HepG2 (cell line): Measurements from ENCODE around the gene UVSSA. TPM values are rescaled to one million over a fixed set of nuclear protein-coding genes. Genes with fewer than 3 reads are reported as not detected.

ENCODE experiments used
- ATAC-seq: fragments of 200-7000 bp; cut with Tn5 transposase; 3 replicates; pipeline ENCODE4 v1.9.1; 2020; ENCODE audit warnings: mild to moderate bottlenecking, moderate library complexity
- BruUV-seq: library from RNA; stranded (reverse); fragments of 400-500 nt; replicated peaks from 2 replicates; lab custom pipeline; 2021; lab: Mats Ljungman, UMichigan
- CTCF ChIA-PET: fragments of 300-600 bp; formaldehyde crosslinking; extraction: SDS; loops from one replicate; lab custom pipeline; 2021; ENCODE audit warnings: low total read pairs, inconsistent platforms, low intra/inter-chr PET ratio; lab: Yijun Ruan, JAX
- POLR2A ChIA-PET: fragments of 350-600 bp; sonication (Branson Sonifier 250); formaldehyde crosslinking; loops from one replicate; lab custom pipeline; 2020; ENCODE audit warnings: antibody characterized with exemption, inconsistent platforms; lab: Yijun Ruan, JAX
- DNase-seq: peaks from one replicate; pipeline ENCODE4 v3.0.0-alpha.2; 2015; ENCODE audit warnings: low spot score
- FAIRE-seq: peaks from 3 replicates; lab custom pipeline; 2011; peaks lifted over from hg19 to GRCh38; lab: Jason Lieb, UNC
- H2AFZ ChIP-seq: one replicate; pipeline ENCODE4 v1.6.1; 2011; ENCODE audit warnings: low read length, inconsistent platforms
- H3K27ac ChIP-seq: fragments of 300-600 bp; 3 replicates; pipeline ENCODE4 v1.8.0; 2011; ENCODE audit warnings: mixed run types, mild to moderate bottlenecking, mixed read lengths, low read length, inconsistent platforms; ENCODE audit not compliant: insufficient read depth; ENCODE audit errors: extremely low read length
- H3K27me3 ChIP-seq, 2 experiments: fragments of 200-600 bp in 1 of 2; 2 replicates in 1 of 2; 3 replicates in 1 of 2; pipeline versions ENCODE4 v1.6.0 to v1.8.0; 2011; ENCODE audit warnings: low read length in 2 of 2, mild to moderate bottlenecking in 2 of 2, moderate library complexity in 2 of 2, inconsistent platforms in 1 of 2; ENCODE audit not compliant: insufficient read depth in 2 of 2, control insufficient read depth in 1 of 2
- H3K36me3 ChIP-seq, 2 experiments: fragments of 200-600 bp in 1 of 2; replicated peaks in 1 of 2; 2 replicates in 1 of 2; 3 replicates in 1 of 2; pipeline versions ENCODE4 v1.5.1 to v1.8.0; 2011; ENCODE audit warnings: low read length in 2 of 2, inconsistent platforms in 1 of 2; ENCODE audit not compliant: insufficient read depth in 2 of 2, control insufficient read depth in 1 of 2
- H3K4me1 ChIP-seq: 2 replicates; pipeline ENCODE4 v1.5.1; 2012; ENCODE audit warnings: low read length, inconsistent platforms; ENCODE audit not compliant: insufficient read depth
- H3K4me2 ChIP-seq: 2 replicates; pipeline ENCODE4 v1.6.0; 2011; ENCODE audit warnings: low read depth, low read length, inconsistent platforms
- H3K4me3 ChIP-seq, 3 experiments: fragments of 200-600 bp in 1 of 3; sonication (generic), shearing (Covaris generic) in 1 of 3; replicated peaks in 1 of 3; 2 replicates each; pipeline ENCODE4 v1.5.1; 2011 to 2016; ENCODE audit warnings: low read length in 3 of 3, inconsistent platforms in 2 of 3, low read depth in 2 of 3, mild to moderate bottlenecking in 2 of 3, control low read depth in 1 of 3, mixed read lengths in 1 of 3; ENCODE audit not compliant: insufficient read depth in 1 of 3
- H3K79me2 ChIP-seq: one replicate; pipeline ENCODE4 v1.6.1; 2011; ENCODE audit warnings: low read length, inconsistent platforms; ENCODE audit not compliant: insufficient read depth
- H3K9ac ChIP-seq: 2 replicates; pipeline ENCODE4 v1.6.0; 2011; ENCODE audit warnings: mild to moderate bottlenecking, low read depth, low read length, inconsistent platforms; ENCODE audit not compliant: insufficient read depth
- H3K9me3 ChIP-seq: 2 replicates; pipeline ENCODE4 v1.5.1; 2012; ENCODE audit warnings: mild to moderate bottlenecking, low read length
- H4K20me1 ChIP-seq: 2 replicates; pipeline ENCODE4 v1.6.0; 2011; ENCODE audit warnings: inconsistent platforms, mild to moderate bottlenecking, low read length, moderate library complexity; ENCODE audit not compliant: insufficient read depth
- AGO1 ChIP-seq: fragments of 200-400 bp; formaldehyde crosslinking; IDR thresholded peaks from 2 replicates; pipeline ENCODE4 v1.6.1; 2017; ENCODE audit warnings: mild to moderate bottlenecking, low read depth, low read length, moderate library complexity; ENCODE audit not compliant: poor library complexity, severe bottlenecking
- ARHGAP35 ChIP-seq: sonication (generic); formaldehyde crosslinking; IDR thresholded peaks from 2 replicates; pipeline ENCODE4 v1.9.0; 2022; ENCODE audit warnings: mild to moderate bottlenecking, inconsistent platforms, moderate library complexity, missing genetic modification reagents, borderline replicate concordance
- FOXK2 ChIP-seq: fragments of 450-650 bp; IDR thresholded peaks from 2 replicates; pipeline ENCODE4 v1.6.1; 2016
- GTF2F1 ChIP-seq: fragments of 150-350 bp; IDR thresholded peaks from 2 replicates; pipeline ENCODE4 v1.6.1; 2014; ENCODE audit warnings: low read length
- HOXA9 ChIP-seq: sonication (generic); formaldehyde crosslinking; IDR thresholded peaks from 2 replicates; pipeline ENCODE4 v1.8.1; 2022; ENCODE audit warnings: missing genetic modification reagents, mild to moderate bottlenecking, moderate library complexity, borderline replicate concordance
- KLF15 ChIP-seq: sonication (generic); formaldehyde crosslinking; IDR thresholded peaks from 2 replicates; pipeline ENCODE4 v1.8.1; 2023; ENCODE audit warnings: borderline replicate concordance, mild to moderate bottlenecking, inconsistent platforms, missing genetic modification reagents, mixed read lengths
- PAWR ChIP-seq: sonication (generic); formaldehyde crosslinking; IDR thresholded peaks from 2 replicates; pipeline ENCODE4 v1.4.0; 2020; ENCODE audit warnings: missing genetic modification reagents, mild to moderate bottlenecking, borderline replicate concordance
- RARA ChIP-seq: IDR thresholded peaks from 2 replicates; pipeline ENCODE4 v1.6.1; 2016; ENCODE audit warnings: missing genetic modification reagents, missing compliant biosample characterization
- SP1 ChIP-seq, 2 experiments: fragments of 450-650 bp in 1 of 2; sonication (generic) in 1 of 2; formaldehyde crosslinking in 1 of 2; IDR thresholded peaks; 2 replicates each; pipeline versions ENCODE4 v1.4.0 to v1.6.1; 2016 to 2020; ENCODE audit warnings: missing genetic modification reagents in 1 of 2
- ZBTB34 ChIP-seq: sonication (generic); formaldehyde crosslinking; IDR thresholded peaks from 2 replicates; pipeline ENCODE4 v1.8.0; 2022; ENCODE audit warnings: mild to moderate bottlenecking, missing genetic modification reagents
- ZNF274 ChIP-seq: sonication (generic); formaldehyde crosslinking; IDR thresholded peaks from 2 replicates; pipeline ENCODE4 v1.5.1; 2020; ENCODE audit warnings: mild to moderate bottlenecking, missing genetic modification reagents
- ZNF275 ChIP-seq: sonication (generic); formaldehyde crosslinking; IDR thresholded peaks from 2 replicates; pipeline ENCODE4 v1.8.0; 2022; ENCODE audit warnings: missing genetic modification reagents, mild to moderate bottlenecking, inconsistent platforms, borderline replicate concordance
- ZNF772 ChIP-seq: sonication (generic); formaldehyde crosslinking; IDR thresholded peaks from 2 replicates; pipeline ENCODE4 v1.5.0; 2020; ENCODE audit warnings: mild to moderate bottlenecking, missing genetic modification reagents
- ZNF781 ChIP-seq: sonication (generic); formaldehyde crosslinking; IDR thresholded peaks from 2 replicates; pipeline ENCODE4 v1.5.1; 2020; ENCODE audit warnings: borderline replicate concordance, mild to moderate bottlenecking, missing genetic modification reagents; ENCODE audit errors: not compliant biosample characterization
- ZNF800 ChIP-seq: sonication (generic); formaldehyde crosslinking; IDR thresholded peaks from 2 replicates; pipeline ENCODE4 v1.4.0; 2020; ENCODE audit warnings: missing genetic modification reagents
- WGBS: methylation state at CpG from one replicate; pipeline ENCODE4 v1.1.6; 2017; ENCODE audit warnings: low lambda C conversion rate; 5-methylcytosine and 5-hydroxymethylcytosine counted together
- in situ Hi-C: cut with HindIII; loops from 2 replicates; pipeline ENCODE4 v1.10.0; 2017; ENCODE audit warnings: low pct_unique_long_range_greater_than_20kb; ENCODE audit not compliant: extremely low pct_ligation_motif_present
- intact Hi-C: fragments of 100-400 bp; cut with micrococcal nuclease; formaldehyde crosslinking; loops from one replicate; pipeline ENCODE4 v1.10.0; 2022; ENCODE audit not compliant: unreplicated experiment
- polyA plus RNA-seq, 8 experiments: library from polyadenylated mRNA; depleted of rRNA in 3 of 8; stranded (reverse) in 7 of 8; unstranded in 1 of 8; fragments of >200 nt; fragmentation: Illumina TruSeq in 4 of 8; extraction: Trizol in 4 of 8; gene quantifications; 2 replicates each; pipeline versions ENCODE4 v1.2.1 to v1.2.3, GENCODE V29; 2011 to 2016; ENCODE audit warnings: low read depth in 4 of 8, missing spikeins in 1 of 8, mixed read lengths in 1 of 8; ENCODE audit not compliant: insufficient read depth in 1 of 8
- total RNA-seq, 5 experiments: library from RNA; depleted of rRNA; stranded (reverse); fragments of >200 nt; fragmentation: Illumina TruSeq; extraction: Trizol; gene quantifications; 2 replicates each; pipeline ENCODE4 v1.2.3, GENCODE V29; 2016; ENCODE audit warnings: low read depth in 1 of 5
- TF ChIP-seq, protein P1 (sequence below): sonication (generic); formaldehyde crosslinking; conservative IDR thresholded peaks from 2 replicates; pipeline ENCODE4 v1.4.0; 2020; ENCODE audit warnings: missing genetic modification reagents

The UVSSA gene
- total and polyA plus RNA-seq, 2 of the 13 experiments (the other 11 are each of a cell fraction or from before 2014, with no cell fraction given) = 4.6 to 8.4 TPM

- TF ChIP-seq ZNF800 = no peak
- TF ChIP-seq FOXK2 = no peak
- no peak for TF ChIP-seq HOXA9
- no peak for TF ChIP-seq AGO1
Observed at GRCh38 chr4:1380368-1381151, 33.6 kb downstream of the UVSSA start (continued).

- H3K4me1 ChIP-seq = no peaks in the 10 kb centered on the region
- no peak overlapping the region for H2AFZ ChIP-seq
- ATAC-seq (no peak), FAIRE-seq (no peak), DNase-seq (no peak)
- WGBS = 91% methylated on average over 7 of the region's 12 CpGs
- H3K27me3 ChIP-seq = no peaks in the 10 kb centered on the region
- ChIA-PET CTCF (no interaction called here), POLR2A (no interaction called here)
- no peaks in the 10 kb centered on the region for H3K9me3 ChIP-seq
- peaks cover 2 to 6% of the 10 kb centered on the region in 2 experiments; a peak in 4 of 5 replicates for H3K36me3 ChIP-seq
- no peak overlapping the region for H3K4me3 ChIP-seq
- in situ Hi-C loops = no loop called here
- intact Hi-C loops = no loop called here
- H4K20me1 ChIP-seq = no peaks in the 10 kb centered on the region
- H3K79me2 ChIP-seq = no peaks in the 10 kb centered on the region
- no peak overlapping the region for H3K9ac ChIP-seq
- BruUV-seq = no TSS peak
- H3K27ac ChIP-seq = no peak overlapping the region
- H3K4me2 ChIP-seq = no peak overlapping the region
- TF ChIP-seq ZNF275 (no peak), ZNF772 (no peak), SP1 (IDR thresholded peaks at IDR 0.05) (no peak), SP1 (CRISPR knock-in tag; IDR thresholded peaks at IDR 0.05) (no peak), ARHGAP35 (CRISPR knock-in tag) (no peak), ZBTB34 (CRISPR knock-in tag) (no peak), ZNF274 (CRISPR knock-in tag) (no peak), PAWR (no peak), KLF15 (CRISPR knock-in tag) (no peak), HOXA9 (no peak), ZNF781 (CRISPR knock-in tag) (no peak), GTF2F1 (no peak), RARA (CRISPR knock-in tag) (no peak)
- TF ChIP-seq, protein P1, sequence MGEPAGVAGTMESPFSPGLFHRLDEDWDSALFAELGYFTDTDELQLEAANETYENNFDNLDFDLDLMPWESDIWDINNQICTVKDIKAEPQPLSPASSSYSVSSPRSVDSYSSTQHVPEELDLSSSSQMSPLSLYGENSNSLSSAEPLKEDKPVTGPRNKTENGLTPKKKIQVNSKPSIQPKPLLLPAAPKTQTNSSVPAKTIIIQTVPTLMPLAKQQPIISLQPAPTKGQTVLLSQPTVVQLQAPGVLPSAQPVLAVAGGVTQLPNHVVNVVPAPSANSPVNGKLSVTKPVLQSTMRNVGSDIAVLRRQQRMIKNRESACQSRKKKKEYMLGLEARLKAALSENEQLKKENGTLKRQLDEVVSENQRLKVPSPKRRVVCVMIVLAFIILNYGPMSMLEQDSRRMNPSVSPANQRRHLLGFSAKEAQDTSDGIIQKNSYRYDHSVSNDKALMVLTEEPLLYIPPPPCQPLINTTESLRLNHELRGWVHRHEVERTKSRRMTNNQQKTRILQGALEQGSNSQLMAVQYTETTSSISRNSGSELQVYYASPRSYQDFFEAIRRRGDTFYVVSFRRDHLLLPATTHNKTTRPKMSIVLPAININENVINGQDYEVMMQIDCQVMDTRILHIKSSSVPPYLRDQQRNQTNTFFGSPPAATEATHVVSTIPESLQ (CRISPR knock-in tag) = no peak
Observed at GRCh38 chr4:1381181-1381621, 34.2 kb downstream of the UVSSA start.
